HepG2 (cell line): ENCODE results near the gene DNAJC12. TPM values are rescaled to one million over a fixed set of nuclear protein-coding genes. Genes with fewer than 3 reads are reported as not detected.

Experiments used
- AGO2 ChIP-seq: fragments of 200-400 bp; formaldehyde crosslinking; optimal IDR thresholded peaks from 2 replicates; pipeline ENCODE3; 2017; ENCODE audit warnings: mild to moderate bottlenecking, low read depth, low read length, moderate library complexity
- ARNTL ChIP-seq: sonication (generic); formaldehyde crosslinking; IDR thresholded peaks from 2 replicates; pipeline ENCODE4 v1.4.0; 2020; ENCODE audit warnings: mild to moderate bottlenecking, missing genetic modification reagents
- HOXA7 ChIP-seq: sonication (generic); formaldehyde crosslinking; IDR thresholded peaks from 2 replicates; pipeline ENCODE4 v1.8.1; 2022; ENCODE audit warnings: mild to moderate bottlenecking, missing genetic modification reagents, moderate library complexity
- SETDB1 ChIP-seq: sonication (generic); formaldehyde crosslinking; IDR thresholded peaks from 2 replicates; pipeline ENCODE4 v1.5.1; 2020; ENCODE audit warnings: missing genetic modification reagents, mild to moderate bottlenecking, borderline replicate concordance
- ZIK1 ChIP-seq: sonication (generic); formaldehyde crosslinking; IDR thresholded peaks from 2 replicates; pipeline ENCODE4 v1.5.0; 2020; ENCODE audit warnings: mild to moderate bottlenecking, low read depth, missing genetic modification reagents, borderline replicate concordance
- ZNF256 ChIP-seq: sonication (generic); formaldehyde crosslinking; conservative IDR thresholded peaks from 2 replicates; pipeline ENCODE4 v1.4.0; 2020; ENCODE audit warnings: missing genetic modification reagents
- ZNF670 ChIP-seq: sonication (generic); formaldehyde crosslinking; IDR thresholded peaks from 2 replicates; pipeline ENCODE4 v1.8.0; 2022; ENCODE audit warnings: mild to moderate bottlenecking, missing genetic modification reagents, borderline replicate concordance
- ZNF713 ChIP-seq: sonication (generic); formaldehyde crosslinking; IDR thresholded peaks from 2 replicates; pipeline ENCODE4 v1.4.0; 2020; ENCODE audit warnings: mild to moderate bottlenecking, missing genetic modification reagents
- polyA plus RNA-seq, 8 experiments: library from polyadenylated mRNA; depleted of rRNA in 3 of 8; stranded (reverse) in 7 of 8; unstranded in 1 of 8; fragments of >200 nt; fragmentation: Illumina TruSeq in 4 of 8; extraction: Trizol in 4 of 8; gene quantifications; 2 replicates each; pipeline versions ENCODE4 v1.2.1 to v1.2.3, GENCODE V29; 2011 to 2016; ENCODE audit warnings: low read depth in 4 of 8, missing spikeins in 1 of 8, mixed read lengths in 1 of 8; ENCODE audit not compliant: insufficient read depth in 1 of 8
- total RNA-seq, 5 experiments: library from RNA; depleted of rRNA; stranded (reverse); fragments of >200 nt; fragmentation: Illumina TruSeq; extraction: Trizol; gene quantifications; 2 replicates each; pipeline ENCODE4 v1.2.3, GENCODE V29; 2016; ENCODE audit warnings: low read depth in 1 of 5
- TF ChIP-seq, protein P1 (sequence below): sonication (generic); formaldehyde crosslinking; IDR thresholded peaks from one replicate; pipeline ENCODE4 v1.5.1; 2020; ENCODE audit warnings: mild to moderate bottlenecking, missing genetic modification reagents; ENCODE audit errors: not compliant biosample characterization
- TF ChIP-seq, protein P2 (sequence below): sonication (generic); formaldehyde crosslinking; IDR thresholded peaks from 2 replicates; pipeline ENCODE4 v1.5.0; 2020; ENCODE audit warnings: mild to moderate bottlenecking, missing genetic modification reagents, borderline replicate concordance
- TF ChIP-seq, protein P3 (sequence below): sonication (generic); formaldehyde crosslinking; conservative IDR thresholded peaks from 2 replicates; pipeline ENCODE4 v1.4.0; 2020; ENCODE audit warnings: mild to moderate bottlenecking, missing genetic modification reagents, moderate library complexity
- TF ChIP-seq, protein P4 (sequence below): IDR thresholded peaks from 2 replicates; pipeline ENCODE4 v1.6.1; 2012; ENCODE audit warnings: low read depth, low read length, improper control_type of control experiment

Gene DNAJC12
- total and polyA plus RNA-seq, 2 of the 13 experiments (the other 11 are each of a cell fraction or from before 2014, with no cell fraction given) = 11.6 to 43.9 TPM

DNA sequence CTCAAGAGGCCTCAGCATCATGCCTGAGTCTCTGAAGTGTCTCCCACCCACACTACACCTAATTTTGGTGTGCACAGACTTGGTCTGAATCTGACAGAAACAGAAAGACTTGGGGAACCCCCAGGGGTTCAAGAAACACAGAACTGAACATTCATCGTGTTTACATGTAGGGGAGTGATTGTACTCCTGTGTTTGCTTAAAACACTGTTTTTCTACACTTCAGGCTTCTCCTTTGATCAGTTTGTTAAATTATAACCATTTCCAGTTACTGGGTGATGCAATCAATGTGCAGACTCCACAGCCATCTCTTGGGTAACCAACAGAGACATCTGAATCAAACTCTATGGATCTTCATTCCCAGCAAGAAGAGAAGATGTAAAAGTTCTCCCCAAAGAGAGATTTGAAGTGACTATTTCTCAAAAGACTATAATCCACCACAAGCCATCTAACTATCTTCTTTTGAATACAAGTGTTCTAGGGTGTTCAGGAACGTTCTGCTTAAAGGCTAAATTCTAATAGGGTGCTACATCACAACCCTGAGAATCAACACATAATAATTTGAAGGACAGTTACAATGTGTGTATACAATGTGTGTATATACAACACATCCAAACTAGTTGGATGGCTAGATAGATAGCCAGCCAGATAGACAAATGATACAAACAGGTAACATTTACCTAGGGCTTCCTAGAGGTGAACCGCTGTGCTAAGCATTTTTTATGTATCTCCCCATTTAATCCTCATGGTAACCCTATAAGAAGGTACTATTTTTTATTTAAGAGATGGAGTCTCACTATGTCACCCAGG lies 34.2 kb downstream of the DNAJC12 start (continued):
- TF ChIP-seq, protein P1, sequence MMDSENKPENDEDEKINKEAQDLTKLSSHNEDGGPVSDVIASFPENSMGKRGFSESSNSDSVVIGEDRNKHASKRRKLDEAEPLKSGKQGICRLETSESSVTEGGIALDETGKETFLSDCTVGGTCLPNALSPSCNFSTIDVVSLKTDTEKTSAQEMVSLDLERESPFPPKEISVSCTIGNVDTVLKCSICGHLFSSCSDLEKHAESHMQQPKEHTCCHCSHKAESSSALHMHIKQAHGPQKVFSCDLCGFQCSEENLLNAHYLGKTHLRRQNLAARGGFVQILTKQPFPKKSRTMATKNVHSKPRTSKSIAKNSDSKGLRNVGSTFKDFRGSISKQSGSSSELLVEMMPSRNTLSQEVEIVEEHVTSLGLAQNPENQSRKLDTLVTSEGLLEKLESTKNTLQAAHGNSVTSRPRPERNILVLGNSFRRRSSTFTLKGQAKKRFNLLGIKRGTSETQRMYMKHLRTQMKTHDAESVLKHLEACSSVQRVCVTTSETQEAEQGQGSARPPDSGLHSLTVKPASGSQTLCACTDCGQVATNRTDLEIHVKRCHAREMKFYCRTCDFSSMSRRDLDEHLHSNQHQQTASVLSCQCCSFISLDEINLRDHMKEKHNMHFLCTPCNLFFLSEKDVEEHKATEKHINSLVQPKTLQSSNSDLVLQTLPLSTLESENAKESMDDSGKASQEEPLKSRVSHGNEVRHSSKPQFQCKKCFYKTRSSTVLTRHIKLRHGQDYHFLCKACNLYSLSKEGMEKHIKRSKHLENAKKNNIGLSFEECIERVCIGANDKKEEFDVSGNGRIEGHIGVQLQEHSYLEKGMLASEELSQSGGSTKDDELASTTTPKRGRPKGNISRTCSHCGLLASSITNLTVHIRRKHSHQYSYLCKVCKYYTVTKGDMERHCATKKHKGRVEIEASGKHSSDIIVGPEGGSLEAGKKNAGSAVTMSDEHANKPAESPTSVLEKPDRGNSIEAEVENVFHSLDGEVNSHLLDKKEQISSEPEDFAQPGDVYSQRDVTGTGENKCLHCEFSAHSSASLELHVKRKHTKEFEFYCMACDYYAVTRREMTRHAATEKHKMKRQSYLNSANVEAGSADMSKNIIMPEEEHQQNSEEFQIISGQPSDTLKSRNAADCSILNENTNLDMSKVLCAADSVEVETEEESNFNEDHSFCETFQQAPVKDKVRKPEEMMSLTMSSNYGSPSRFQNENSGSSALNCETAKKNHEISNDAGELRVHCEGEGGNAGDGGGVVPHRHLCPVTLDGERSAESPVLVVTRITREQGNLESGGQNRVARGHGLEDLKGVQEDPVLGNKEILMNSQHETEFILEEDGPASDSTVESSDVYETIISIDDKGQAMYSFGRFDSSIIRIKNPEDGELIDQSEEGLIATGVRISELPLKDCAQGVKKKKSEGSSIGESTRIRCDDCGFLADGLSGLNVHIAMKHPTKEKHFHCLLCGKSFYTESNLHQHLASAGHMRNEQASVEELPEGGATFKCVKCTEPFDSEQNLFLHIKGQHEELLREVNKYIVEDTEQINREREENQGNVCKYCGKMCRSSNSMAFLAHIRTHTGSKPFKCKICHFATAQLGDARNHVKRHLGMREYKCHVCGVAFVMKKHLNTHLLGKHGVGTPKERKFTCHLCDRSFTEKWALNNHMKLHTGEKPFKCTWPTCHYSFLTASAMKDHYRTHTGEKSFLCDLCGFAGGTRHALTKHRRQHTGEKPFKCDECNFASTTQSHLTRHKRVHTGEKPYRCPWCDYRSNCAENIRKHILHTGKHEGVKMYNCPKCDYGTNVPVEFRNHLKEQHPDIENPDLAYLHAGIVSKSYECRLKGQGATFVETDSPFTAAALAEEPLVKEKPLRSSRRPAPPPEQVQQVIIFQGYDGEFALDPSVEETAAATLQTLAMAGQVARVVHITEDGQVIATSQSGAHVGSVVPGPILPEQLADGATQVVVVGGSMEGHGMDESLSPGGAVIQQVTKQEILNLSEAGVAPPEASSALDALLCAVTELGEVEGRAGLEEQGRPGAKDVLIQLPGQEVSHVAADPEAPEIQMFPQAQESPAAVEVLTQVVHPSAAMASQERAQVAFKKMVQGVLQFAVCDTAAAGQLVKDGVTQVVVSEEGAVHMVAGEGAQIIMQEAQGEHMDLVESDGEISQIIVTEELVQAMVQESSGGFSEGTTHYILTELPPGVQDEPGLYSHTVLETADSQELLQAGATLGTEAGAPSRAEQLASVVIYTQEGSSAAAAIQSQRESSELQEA (CRISPR knock-in tag) = no peak
- TF ChIP-seq, protein P2, sequence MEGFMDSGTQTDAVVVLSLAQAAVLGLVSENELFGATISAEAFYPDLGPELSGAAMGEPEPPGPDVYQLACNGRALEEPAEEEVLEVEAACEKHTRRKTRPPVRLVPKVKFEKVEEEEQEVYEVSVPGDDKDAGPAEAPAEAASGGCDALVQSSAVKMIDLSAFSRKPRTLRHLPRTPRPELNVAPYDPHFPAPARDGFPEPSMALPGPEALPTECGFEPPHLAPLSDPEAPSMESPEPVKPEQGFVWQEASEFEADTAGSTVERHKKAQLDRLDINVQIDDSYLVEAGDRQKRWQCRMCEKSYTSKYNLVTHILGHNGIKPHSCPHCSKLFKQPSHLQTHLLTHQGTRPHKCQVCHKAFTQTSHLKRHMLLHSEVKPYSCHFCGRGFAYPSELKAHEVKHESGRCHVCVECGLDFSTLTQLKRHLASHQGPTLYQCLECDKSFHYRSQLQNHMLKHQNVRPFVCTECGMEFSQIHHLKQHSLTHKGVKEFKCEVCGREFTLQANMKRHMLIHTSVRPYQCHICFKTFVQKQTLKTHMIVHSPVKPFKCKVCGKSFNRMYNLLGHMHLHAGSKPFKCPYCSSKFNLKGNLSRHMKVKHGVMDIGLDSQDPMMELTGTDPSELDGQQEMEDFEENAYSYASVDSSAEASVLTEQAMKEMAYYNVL (CRISPR knock-in tag) = peak; percentile 64; the same call in 1 of the 2 replicates
- TF ChIP-seq ZNF713 (CRISPR knock-in tag) (no peak), ZNF256 (CRISPR knock-in tag) (no peak), HOXA7 (CRISPR knock-in tag) (no peak), ARNTL (CRISPR knock-in tag) (0 out of 2 replicates have a peak, but pooled peaks have one; percentile 41), ZNF670 (CRISPR knock-in tag) (0 out of 2 replicates have a peak, but pooled peaks have one; percentile 55), SETDB1 (CRISPR knock-in tag) (no peak), ZIK1 (CRISPR knock-in tag) (no peak), AGO2 (no peak)
- TF ChIP-seq, protein P3, sequence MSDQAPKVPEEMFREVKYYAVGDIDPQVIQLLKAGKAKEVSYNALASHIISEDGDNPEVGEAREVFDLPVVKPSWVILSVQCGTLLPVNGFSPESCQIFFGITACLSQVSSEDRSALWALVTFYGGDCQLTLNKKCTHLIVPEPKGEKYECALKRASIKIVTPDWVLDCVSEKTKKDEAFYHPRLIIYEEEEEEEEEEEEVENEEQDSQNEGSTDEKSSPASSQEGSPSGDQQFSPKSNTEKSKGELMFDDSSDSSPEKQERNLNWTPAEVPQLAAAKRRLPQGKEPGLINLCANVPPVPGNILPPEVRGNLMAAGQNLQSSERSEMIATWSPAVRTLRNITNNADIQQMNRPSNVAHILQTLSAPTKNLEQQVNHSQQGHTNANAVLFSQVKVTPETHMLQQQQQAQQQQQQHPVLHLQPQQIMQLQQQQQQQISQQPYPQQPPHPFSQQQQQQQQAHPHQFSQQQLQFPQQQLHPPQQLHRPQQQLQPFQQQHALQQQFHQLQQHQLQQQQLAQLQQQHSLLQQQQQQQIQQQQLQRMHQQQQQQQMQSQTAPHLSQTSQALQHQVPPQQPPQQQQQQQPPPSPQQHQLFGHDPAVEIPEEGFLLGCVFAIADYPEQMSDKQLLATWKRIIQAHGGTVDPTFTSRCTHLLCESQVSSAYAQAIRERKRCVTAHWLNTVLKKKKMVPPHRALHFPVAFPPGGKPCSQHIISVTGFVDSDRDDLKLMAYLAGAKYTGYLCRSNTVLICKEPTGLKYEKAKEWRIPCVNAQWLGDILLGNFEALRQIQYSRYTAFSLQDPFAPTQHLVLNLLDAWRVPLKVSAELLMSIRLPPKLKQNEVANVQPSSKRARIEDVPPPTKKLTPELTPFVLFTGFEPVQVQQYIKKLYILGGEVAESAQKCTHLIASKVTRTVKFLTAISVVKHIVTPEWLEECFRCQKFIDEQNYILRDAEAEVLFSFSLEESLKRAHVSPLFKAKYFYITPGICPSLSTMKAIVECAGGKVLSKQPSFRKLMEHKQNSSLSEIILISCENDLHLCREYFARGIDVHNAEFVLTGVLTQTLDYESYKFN (CRISPR knock-in tag) = peak; percentile 98
- TF ChIP-seq, protein P4, sequence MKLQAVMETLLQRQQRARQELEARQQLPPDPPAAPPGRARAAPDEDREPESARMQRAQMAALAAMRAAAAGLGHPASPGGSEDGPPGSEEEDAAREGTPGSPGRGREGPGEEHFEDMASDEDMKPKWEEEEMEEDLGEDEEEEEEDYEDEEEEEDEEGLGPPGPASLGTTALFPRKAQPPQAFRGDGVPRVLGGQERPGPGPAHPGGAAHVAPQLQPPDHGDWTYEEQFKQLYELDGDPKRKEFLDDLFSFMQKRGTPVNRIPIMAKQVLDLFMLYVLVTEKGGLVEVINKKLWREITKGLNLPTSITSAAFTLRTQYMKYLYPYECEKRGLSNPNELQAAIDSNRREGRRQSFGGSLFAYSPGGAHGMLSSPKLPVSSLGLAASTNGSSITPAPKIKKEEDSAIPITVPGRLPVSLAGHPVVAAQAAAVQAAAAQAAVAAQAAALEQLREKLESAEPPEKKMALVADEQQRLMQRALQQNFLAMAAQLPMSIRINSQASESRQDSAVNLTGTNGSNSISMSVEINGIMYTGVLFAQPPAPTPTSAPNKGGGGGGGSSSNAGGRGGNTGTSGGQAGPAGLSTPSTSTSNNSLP = peak; percentile 97
